ENCODE results near the gene PHAX.
"Not testable (repeated sequence)": the region's sequence is repeated elsewhere in the genome, so short reads cannot be mapped to it uniquely, and the experiment has no call there.

The PHAX gene, protein sequence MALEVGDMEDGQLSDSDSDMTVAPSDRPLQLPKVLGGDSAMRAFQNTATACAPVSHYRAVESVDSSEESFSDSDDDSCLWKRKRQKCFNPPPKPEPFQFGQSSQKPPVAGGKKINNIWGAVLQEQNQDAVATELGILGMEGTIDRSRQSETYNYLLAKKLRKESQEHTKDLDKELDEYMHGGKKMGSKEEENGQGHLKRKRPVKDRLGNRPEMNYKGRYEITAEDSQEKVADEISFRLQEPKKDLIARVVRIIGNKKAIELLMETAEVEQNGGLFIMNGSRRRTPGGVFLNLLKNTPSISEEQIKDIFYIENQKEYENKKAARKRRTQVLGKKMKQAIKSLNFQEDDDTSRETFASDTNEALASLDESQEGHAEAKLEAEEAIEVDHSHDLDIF

GRCh38 chr5:126600631-126601511, at the start of gene PHAX:
Gene PHAX (plus strand): TSS chr5:126600947. CDS start chr5:126600963, 16 bp downstream.
- DNase-seq (ENCODE audit: low read depth in 2 of 2) = peak; percentile 46 to 49

DNA sequence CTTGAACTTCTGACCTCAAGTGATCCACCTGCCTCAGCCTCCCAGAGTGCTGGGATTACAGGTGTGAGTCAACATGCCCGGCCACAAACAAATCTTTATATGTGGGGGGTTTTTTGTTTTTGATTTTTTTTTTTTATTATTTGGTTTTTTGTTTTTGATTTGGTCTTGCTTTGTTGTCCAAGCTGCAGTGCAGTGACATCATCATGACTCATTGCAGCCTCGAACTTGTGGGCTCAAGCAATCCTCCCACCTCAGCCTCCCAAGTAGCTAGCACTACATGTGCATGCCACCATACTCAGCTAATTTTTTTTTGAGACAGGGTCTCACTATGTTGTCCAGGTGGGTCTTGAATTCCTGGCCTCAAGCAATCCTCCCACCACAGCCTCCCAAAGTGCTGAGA, 48.1 kb upstream of the PHAX start:
- no peak for DNase-seq (ENCODE audit: low read depth in 2 of 2)

- DNase-seq (ENCODE audit: low read depth in 2 of 2) = not testable (repeated sequence)
Measured at GRCh38 chr5:126555101-126555500, 45.6 kb upstream of the PHAX start.

DNA sequence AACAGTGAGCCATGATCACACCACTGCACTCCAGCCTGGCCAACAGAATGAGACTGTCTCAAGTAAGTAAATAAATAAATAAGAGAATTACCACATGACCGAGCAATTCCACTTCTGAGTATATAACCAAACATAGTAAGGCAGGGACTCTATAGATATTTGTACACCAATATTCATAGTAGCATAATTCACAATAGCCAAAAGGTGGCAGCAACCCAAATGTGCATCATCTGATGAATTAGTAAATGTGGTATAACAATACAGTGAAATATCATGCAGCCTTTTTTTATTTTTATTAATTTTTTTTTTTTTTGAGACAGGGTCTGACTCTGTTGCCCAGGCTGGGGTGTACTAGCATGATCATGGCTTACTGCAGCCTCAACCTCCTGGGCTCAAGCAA, 38.8 kb upstream of the PHAX start:
- DNase-seq (ENCODE audit: low read depth in 2 of 2) = no peak

DNA sequence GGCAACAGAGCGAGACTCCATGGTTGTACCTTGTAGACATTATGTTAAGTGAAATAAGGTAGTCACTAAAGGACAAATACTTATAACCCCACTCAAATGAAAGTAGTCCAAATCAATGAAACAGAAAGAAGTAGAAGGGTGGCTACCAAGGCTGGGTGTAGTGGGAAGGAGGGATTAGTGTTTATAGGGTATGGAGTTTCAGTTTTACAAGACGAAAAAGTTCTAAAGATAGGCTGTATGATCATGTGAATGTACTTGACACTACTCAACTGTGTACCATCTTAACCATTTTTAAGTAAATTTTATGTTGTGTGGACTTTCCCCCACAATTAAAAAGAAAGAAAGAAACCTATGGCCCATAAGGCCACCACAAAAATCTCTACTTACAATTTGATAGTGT, 37.9 kb upstream of the PHAX start:
- no peak for DNase-seq (ENCODE audit: low read depth in 2 of 2)

- no peak for DNase-seq (ENCODE audit: low read depth in 2 of 2)
Measured at GRCh38 chr5:126568206-126568755, 32.5 kb upstream of the PHAX start.

DNA sequence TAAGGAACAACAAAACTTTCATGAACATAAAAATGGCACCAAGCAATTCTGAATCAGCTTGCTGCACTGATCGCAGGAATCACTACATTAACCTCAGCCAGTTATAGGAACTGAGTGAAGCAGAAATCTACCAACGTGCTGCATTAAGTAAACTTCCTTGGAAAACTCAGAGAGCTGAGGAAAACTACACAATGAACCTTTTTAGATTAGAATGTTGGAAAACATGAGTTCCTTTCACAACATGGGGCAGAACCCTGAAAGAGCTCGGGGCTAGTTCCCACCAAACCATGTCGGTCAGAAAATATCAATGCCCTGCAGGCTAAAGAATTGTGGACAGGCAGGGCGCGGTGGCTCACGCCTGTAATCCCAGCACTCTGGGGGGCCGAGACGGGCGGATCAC, 25.1 kb upstream of the PHAX start:
- no peak for DNase-seq (ENCODE audit: low read depth in 2 of 2)

- DNase-seq (ENCODE audit: low read depth in 2 of 2) = no peak
Measured at GRCh38 chr5:126576974-126577373, 23.8 kb upstream of the PHAX start.

DNA sequence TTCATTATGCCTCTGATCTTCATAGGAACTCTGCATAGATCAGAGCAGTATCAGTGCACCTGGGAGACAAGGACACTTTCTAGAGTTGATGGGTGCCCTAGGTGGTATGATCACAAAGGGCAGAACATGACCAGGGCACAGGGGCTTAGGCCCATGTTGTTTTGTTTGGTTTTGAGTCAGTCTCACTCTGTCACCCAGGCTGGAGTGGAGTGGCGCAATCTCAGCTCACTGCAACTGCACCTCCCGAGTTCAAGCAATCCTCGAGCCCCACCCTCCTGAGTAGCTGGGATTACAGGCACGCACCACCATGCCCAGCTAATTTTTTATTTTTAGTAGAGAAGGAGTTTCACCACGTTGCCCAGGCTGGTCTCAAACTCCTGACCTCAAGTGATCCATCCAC, 23.3 kb upstream of the PHAX start:
- no peak for DNase-seq (ENCODE audit: low read depth in 2 of 2)

DNA sequence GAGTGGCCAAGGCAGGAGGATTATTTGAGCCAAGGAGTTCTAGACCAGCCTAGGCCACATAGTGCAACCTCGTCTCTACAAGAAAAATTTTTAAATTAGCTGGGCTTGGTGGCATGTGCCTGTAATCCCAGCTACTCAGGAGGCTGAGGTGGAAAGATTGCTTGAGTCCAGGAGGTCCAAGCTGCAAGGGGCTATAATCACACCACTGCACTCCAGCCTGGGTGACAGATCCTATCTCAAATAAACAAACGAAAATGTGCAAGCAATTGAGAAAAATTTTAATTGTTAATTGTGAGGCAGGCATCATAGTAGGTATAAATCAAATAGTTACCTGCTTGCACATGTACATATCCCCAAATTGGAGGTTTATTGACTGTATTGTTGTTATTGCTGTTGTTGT, 21.0 kb upstream of the PHAX start:
- no peak for DNase-seq (ENCODE audit: low read depth in 2 of 2)

DNA sequence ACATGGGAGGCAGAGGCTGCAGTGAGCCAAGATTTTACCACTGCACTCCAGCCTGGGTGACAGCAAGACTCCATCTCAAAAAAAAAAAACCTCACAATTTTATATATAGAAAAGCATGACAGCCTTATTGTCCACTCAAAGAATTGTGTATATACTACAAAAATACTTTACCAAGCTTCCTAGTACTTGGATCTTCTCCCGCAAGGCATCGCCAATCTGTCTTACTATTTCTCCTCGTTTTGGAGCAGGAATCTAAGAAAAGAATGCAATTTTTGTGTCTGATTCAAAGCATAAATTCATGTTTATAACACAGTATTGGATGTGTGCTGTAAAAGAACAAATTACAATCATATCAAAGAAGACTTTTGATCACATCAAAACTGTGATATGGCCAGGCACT, 17.0 kb upstream of the PHAX start:
- DNase-seq (ENCODE audit: low read depth in 2 of 2) = no peak

- no peak for DNase-seq (ENCODE audit: low read depth in 2 of 2)
Measured at GRCh38 chr5:126587551-126588390, 13.0 kb upstream of the PHAX start.

DNA sequence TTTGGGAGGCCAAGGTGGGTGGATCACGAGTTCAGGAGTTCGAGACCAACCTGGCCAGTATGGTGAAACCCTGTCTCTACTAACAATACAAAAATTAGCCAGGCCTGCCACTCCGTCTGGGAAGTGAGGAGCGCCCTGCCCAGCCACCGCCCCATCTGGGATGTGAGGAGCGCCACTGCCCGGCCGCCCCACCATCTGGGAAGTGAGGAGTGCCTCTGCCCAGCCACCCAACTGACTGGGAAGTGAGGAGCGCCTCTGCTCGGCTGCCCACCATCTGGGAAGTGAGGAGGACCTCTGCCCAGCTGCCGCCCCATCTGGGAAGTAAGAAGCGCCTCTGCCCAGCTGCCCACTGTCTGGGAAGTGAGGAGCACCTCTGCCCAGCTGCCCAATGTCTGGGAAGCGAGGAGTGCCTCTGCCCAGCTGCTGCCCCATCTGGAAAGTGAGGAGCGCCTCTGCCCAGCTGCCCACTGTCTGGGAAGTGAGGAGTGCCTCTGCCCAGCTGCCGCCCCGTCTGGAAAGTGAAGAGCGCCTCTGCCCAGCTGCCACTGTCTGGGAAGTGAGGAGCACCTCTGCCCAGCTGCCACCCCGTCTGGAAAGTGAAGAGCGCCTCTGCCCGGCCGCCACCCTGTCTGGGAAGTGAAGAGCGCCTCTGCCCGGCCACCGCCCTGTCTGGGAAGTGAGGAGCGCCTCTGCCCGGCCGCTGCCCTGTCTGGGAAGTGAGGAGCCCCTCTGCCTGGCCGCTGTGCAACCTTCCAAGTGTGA, 11.0 kb upstream of the PHAX start:
- DNase-seq (ENCODE audit: low read depth in 2 of 2) = no peak

- no peak for DNase-seq (ENCODE audit: low read depth in 2 of 2)
Measured at GRCh38 chr5:126591549-126591948, 9.2 kb upstream of the PHAX start.

GRCh38 chr5:126594748-126595485, 5.8 kb upstream of the PHAX start, which contains the start of gene ALDH7A1:
Gene ALDH7A1 (minus strand): TSS chr5:126595219. CDS start chr5:126595198, 21 bp downstream.
- no peak for DNase-seq (ENCODE audit: low read depth in 2 of 2)

GRCh38 chr5:126595486-126596083, 5.2 kb upstream of the PHAX start:
- no peak for DNase-seq (ENCODE audit: low read depth in 2 of 2)

DNA sequence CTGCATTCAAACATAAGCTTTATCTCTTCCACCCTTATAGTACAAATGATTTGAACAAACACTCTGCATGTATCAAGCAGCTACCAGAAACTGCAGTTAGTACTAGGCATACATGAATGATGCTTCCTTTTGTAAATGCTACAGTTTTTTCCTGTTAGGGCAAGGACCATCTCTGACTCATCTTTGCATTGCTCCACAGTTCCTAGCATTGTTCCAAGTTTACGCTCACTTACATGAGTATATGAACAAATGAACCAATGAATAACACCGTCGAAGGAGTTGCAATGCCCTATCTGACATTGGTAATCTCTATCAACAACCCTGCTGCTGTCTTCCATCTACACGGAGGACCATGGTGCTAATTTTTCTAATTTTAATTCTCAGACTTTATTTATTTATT, 3.6 kb upstream of the PHAX start:
- DNase-seq (ENCODE audit: low read depth in 2 of 2) = no peak

GRCh38 chr5:126599499-126599898, 1.2 kb upstream of the PHAX start:
- DNase-seq (ENCODE audit: low read depth in 2 of 2) = no peak

DNA sequence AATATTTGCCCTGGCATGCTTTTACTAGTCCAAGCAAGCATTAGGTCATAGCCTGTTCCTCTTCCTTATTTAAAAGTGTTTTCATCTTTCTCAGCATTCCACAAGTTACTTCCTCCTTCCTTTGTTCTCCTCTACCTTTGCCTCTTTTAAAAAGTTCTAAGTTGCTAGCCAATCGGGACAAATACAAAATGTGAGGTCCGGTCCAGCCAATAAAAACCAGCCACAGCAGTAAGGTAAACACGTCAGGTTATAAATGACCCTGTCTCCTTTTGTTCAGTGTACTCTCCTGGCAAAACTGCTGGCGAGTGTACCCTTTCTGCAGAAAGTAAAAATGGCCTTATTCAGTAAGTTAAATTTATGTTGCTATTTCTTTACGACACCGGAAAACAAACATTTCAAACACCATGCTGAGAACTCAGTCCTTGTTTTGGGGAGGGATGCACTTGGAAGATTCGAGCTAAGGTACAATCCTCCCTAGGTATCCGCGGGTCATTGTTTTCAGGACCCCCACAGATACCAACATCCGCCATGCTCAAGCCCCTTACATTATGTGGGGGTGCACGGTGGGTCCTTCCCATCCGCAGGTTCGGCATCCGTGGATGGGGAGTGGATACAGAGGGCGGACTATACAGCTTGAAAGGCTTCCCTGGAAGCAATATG, 646 bp upstream of the PHAX start:
- DNase-seq (ENCODE audit: low read depth in 2 of 2) = not testable (repeated sequence)
